ENCODE measurements around the gene SPINT3.

- TF ChIP-seq CTCF (IDR thresholded peaks at IDR 0.05) = no peak
- TF ChIP-seq POLR2A (IDR thresholded peaks at IDR 0.05) = no peak
These were observed 5.1 kb downstream of the SPINT3 start for GRCh38 chr20:45510242-45510862.
